COLO829 (cell line): Measurements from ENCODE around the gene CENPX.

Experiments used
- DNase-seq: peaks from one replicate; pipeline ENCODE4 v3.0.0; 2012; ENCODE audit warnings: low spot score

The CENPX gene

DNA sequence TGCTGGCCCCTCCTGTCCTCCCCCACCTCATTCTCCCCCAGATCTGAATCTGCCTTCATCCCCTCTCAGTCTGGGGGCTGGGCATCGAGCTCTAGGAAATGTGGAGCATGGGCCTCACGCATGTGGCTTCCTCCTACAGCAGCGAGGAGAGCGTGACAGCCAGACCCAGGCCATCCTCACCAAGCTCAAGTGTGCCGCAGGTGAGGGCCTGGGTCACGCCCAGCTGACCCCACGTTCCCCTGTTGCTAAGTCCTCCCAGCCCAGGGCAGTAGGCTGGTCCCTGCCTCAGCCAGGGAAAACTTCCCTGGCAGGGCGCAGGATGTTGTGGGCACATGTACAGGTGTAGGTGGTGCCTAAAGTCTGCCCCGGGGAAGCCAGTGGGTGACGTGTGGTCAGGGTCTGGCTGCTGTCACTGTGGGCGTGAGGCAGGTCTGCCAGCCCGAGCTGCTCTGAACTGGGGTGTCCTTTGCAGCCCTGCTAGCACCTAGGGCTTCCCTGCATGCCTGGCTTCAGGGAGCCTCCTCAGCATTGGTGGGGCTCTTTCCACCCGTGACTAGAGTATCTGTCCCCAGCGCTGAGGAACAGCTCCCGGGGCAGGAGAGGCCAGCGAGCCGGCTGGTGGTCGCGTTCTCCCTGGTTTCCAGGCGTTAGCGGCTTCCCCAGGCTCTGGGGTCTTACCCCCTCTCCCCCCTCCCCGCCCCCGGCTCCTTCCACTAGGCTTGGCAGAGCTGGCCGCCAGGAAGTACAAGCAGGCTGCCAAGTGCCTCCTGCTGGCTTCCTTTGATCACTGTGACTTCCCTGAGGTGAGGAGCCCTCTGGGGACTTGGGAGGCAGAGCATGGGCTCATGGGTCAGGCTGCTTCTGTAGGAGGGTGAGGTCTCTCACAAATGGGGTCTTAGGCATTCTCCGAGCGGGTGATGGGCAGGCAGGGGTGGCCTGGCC lies 32.6 kb upstream of the CENPX start:
- DNase-seq: no peak

DNA sequence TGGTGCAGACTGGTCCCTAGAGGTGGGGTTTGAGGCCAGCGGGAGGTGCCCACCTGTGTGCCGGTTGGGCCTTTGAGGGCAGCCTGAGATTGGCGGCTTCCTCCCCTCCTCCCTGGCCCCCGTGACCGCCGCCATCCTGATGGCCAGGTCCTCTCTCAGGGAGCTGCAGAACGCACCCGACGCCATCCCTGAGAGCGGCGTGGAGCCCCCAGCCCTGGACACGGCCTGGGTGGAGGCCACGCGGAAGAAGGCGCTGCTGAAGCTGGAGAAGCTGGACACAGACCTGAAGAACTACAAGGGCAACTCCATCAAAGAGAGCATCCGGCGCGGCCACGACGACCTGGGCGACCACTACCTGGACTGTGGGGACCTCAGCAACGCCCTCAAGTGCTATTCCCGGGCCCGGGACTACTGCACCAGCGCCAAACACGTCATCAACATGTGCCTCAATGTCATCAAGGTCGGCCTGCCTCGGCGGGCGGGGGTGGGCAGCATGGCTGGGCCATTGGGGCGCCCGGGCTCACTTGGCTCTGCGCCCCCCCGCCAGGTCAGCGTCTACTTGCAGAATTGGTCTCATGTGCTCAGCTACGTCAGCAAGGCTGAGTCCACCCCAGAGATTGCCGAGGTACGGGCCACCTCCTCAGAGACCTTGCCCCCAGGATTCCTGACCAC lies 31.8 kb upstream of the CENPX start:
- no peak for DNase-seq

DNA sequence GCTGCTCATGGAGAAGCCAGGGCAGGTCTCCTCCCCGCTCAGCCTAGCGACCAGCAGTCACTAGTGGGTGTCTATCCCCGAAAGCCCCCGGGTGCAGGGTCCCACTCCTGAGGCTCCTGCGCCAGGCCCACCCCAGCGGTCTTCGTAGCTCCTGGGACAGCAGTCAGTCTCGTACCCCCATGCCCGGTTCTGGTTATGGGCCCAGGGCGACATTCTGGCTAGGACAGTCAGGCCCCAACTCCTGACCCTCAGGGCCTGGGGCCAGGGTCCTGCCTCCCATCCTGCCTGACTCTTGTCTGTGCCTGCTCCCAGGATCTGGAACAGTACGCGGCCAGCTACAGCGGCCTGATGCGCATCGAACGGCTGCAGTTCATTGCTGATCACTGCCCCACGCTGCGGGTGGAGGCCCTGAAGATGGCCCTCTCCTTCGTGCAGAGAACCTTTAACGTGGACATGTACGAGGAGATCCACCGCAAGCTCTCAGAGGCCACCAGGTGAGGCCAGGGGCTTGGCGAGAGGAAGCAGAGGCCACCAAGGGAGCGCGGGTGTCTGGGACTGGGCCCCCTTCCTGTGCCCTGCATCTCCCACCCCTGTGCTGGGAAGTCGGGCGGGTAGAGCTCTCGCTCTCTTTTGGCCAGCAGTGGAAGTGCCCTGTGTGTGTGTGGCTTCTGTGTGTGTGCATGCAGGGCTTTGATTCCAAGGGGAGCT lies 31.0 kb upstream of the CENPX start:
- no peak for DNase-seq

DNA sequence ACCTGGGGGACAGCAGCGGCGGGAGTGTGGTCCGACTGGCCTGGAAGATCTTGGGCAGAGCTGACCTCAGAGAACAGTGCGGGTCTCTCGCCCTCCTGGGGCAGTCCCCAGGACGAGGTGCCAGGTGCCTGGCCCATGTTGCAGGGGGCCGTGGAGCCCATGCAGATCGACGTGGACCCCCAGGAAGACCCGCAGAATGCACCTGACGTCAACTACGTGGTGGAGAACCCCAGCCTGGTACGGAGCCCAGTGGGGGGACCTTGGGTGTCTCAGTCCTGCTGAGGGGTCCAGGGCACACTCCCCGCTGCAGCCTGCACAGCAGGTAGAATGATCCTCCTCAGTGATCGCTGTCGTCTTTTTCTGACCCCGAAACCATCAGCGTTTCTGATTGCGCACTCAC lies 30.5 kb upstream of the CENPX start:
- no peak for DNase-seq

DNA sequence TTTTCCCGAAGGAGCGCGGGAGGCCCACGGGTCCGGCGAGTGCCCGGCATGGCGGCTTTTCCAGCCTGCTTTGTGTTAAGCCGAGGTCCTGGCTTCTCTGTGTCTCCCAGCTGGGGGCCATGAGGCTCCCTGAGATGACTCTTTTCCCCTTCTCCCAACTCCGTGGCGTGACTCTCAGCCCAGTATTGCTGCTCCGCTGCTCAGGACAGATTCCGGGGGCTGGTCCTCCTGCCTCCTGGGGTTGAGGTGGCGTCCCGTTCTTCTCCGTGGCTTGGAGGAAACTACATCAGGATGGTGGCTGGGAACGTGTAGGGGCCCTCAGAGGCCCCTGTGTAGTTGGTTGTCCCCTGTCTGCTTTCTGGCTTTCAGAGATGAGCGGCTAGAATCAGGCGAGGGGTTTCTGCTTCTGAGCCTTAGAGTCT lies 30.0 kb upstream of the CENPX start:
- no peak for DNase-seq

DNA sequence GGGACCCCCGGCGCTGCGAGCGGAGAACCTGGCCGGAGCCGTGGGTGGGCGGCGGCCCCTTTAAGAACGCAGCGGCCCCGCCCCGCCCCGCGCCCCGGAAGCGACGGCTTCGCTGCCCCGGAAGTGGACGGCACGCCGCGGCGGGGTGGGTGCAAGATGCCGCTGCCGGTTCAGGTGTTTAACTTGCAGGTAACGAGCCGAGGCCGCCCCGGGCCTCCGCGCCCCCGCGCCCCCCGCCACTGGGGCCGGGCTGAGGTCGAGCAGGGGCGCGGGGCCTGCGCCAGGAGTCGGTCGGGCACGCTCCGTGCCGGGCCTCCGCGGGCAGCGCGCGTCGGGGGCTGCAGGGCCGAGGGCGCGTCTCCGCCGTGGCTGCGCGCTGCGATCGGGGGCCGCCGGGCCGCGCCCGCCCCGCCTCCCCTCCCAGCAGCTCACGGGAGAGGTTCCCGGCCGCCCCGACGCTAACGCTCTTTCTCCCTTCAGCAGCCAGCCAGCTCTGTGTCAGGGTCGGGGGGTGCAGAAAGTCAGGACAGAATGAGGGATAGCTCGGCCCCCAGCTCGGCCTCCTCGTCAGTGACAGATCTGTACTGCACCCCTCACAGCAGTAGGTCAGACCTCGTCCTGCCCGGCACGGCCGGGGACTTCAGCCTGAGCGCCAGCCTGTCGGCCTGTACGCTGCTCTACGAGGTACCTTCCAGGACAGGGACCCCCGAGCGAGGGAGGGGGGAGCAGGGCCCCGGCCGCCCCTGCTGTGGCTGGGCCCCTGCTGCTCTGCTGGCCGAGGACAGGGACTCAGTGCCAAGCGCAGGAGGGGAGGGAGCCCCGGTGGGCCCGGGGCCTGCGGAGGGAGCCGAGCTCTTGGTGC lies 29.3 kb upstream of the CENPX start, which contains the start of the genes GPS1 and RFNG:
Gene GPS1 (plus strand): TSS at position 123 of the 862 bp plus-strand sequence. CDS start 34 bp downstream, at position 157.
Gene RFNG (minus strand): TSS at position 36 of the 862 bp plus-strand sequence. CDS start 45 bp downstream, outside the sequence.
- DNase-seq: peak; percentile 51

DNA sequence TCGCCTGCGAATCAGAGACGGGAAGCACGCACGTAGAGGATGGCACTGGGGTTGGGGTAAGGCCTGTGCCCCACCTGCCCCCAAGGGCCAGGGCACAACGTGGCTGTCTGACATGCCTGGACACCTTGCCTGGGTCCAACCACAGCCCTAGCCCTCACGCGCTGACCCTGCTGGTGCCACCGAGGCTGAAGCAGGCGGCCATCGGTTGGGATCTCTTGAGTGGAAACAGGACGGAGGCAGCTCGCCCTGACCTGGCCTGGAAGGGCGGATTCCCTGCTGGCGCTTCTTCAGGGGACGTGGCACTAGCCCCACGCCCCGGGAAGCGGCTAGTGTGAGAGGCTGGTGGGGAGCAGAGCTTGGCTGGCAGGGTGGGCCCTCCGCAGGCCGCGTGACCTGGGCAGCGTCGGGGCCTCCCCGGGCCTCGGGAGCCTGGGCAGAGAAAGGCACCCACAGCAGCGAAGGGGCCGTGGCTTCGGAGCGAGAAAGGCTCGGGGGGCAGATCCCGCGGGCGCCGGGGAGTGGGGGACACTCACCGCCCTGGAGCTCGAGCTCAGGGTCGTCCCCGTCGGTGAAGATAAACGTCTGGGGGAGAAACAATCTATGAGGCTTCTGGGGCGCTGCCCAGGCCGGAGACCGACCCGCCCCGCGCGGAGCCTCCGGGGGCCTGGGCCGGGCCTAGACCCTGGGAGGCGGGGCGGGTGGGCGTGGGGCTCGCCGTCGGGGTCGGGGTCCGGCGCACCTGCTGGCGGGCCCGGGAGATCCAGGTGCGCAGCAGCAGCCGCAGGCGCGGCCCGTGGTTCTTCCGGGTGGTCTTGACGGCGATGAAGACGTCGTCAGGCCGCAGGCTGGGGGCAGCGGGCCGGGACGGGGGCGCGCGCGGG lies 28.3 kb upstream of the CENPX start:
- no peak for DNase-seq

DNA sequence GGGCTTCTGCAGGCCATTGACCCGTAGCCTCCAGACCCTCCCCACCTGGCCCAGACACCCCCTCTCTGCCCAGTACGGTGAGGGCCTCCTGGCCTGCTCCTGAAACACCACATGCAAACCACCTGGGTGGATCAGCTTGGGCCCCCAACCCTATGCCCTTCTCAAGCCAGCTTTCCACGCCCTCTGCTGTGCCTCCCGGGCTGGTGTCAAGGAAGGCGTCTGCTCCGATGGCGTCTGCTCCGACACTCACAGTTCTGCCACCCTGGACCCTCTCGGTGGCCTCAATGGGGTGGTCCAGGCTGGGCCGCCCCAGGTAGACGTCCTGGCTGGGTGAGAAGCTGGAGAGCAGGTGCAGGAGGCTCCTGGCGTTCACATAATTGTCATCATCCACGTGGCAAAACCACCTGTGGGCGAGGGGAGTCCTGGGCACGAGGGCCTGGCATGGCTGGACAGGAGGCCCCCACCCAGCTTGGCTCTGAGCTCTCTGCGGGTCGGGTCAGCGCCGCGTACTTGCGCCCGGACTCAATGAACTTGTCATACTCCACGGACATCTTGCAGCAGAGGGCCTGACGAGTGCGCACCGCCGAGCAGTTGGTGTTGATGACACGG lies 27.6 kb upstream of the CENPX start:
- DNase-seq: no peak

DNA sequence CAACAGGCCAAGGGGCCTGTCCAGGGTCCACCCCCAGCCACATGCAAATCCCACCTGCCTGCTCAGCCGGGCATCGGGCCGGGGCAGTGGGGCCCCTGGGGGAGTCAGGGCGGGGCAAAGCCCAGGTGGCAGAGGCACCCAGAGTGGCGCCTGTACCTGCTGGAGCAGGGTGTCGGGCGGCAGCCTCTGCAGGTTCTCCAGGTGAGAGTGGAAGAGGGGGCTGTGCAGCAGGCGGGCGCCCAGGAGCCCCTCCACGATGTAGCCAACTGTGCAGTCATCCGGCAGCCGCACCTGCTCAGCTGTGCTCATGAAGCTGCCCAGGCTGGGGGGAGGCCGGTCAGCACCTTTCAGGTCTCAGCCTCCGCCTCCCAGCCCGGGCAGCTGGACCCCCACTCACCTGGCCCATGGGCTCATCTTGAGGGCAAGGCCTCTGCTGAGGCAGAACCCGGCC lies 26.9 kb upstream of the CENPX start:
- no peak for DNase-seq

DNA sequence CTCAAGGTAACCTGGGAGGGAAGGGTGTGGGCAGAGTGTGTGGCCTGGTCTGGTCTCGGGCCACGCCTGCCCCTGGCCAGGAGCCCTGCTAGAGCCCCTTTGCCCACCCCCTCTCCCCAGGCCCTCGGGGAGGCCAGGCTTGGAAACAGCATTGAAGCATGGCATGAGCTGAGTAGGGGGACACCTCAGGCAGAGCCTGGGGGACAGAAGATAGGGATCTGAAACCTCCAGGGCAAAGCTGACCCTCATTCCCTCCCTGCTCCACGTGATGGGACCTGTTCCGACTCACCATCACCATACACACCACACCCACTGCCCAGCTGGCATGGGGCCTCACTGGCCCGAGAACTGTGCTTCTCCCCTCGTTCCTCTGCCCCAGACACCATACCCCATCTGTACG lies 26.4 kb upstream of the CENPX start:
- no peak for DNase-seq

DNA sequence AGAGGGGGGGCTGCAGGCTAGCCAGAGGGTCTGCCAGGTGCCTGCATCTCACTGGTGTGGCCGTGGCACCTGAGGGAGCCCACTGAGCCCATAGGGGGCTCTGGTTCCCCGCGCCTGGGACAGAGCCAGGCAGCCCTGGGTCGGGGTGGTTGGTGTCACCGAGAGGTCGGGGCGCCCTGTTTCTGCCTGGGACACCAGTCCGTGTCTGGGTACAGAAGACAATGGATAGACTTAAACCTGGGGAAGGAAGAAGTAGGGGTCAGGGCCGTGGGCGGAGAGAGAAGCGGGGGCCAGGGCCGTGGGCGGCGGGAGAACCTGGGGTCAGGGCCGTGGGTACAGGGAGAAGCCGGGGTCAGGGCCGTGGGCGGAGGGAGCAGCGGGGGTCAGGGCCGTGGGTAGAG lies 25.9 kb upstream of the CENPX start:
- no peak for DNase-seq

DNA sequence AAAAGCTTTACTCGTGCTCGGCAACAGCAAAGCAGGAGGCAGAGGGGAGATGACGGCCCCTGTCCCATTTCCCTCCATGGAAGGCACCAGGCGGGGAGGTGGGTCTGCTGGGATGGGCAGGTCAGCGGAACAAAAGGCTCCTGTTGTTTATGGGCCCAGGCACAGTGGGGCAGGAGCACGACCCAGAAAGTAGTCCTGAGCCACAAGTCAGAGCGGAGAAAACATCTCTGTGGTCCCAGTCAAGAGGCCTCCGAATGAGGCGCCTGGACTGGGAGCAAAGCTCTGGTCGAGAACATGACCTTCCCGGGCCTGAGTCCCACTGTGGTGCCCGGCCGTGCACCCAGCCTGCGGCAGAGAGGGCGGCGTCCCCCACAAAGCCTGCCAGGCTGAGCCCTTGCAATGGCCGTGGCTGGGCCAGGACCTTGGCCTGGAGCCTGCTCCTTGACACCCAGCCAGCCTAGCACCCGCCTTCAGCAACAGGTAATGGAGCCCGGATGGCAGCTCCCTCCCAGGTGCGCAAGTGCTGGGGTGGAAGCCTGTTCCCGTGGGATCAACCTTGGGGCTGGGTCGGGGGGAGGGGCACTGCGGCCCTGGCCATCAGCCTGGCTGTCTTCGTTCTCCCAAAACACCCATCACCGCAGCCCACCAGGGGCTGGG lies 25.4 kb upstream of the CENPX start:
- DNase-seq: no peak

DNA sequence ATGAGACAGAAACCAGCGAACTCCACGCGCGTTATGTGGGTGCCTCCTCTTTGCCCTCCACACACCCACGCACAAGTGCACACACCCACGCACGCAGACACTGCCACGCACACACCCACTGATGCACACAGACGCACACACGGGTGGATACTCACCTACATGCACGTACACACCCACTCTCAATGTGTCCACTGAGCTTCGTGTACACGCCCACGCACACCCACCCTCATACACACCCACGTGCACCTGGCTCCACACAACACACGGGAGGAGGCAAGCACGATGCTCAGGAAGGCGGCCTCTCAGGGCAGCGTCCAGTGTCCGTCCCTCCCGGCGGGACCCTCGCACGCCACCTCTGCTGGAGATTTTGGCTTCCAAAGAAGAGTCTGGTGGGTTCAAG lies 24.7 kb upstream of the CENPX start:
- no peak for DNase-seq

DNA sequence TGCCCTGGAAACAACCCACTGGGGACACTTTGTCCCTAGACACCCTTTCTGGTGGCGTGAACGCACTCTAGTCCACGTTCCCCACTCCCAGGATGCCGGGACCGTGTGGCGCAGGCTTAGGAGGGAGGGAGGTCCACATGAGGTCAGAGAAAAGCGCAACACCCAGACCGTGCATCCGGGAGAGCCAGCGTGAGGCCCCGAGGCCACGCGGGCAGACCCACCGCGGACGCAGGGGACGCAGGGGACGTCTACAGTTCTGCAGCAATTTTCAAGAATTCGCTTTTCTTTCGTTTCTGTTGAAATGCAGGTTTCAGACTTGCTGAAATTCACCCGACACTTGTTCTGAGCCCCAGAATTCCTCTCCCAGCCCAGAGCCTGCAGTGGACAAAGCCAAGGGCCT lies 24.2 kb upstream of the CENPX start:
- DNase-seq: no peak

DNA sequence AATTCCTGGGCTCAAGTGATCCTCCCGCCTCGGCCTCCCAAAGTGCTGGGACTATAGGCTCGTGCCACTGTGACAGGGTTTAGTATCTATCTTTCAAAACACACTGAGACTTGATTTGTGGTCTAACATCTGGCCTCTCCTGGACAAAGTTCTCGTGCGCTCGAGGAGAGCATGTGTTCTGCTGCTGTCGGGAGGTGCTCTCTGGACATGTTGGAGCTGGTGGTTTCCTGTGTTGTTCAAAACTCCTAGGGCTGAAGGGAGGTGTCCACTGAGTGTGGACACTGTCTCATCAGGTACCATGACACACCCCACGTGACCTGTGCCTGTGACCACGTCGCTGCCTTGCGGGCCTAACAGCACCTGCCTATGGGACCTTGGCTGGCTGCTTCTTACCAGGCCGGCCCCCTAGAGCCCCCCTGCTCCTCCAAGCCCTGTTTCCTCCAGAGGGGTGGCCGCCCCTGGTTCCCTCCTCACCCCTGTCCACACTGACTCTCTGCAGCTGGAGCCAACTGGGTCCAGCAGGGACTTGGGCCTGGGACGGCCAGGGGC lies 23.3 kb upstream of the CENPX start:
- no peak for DNase-seq

DNA sequence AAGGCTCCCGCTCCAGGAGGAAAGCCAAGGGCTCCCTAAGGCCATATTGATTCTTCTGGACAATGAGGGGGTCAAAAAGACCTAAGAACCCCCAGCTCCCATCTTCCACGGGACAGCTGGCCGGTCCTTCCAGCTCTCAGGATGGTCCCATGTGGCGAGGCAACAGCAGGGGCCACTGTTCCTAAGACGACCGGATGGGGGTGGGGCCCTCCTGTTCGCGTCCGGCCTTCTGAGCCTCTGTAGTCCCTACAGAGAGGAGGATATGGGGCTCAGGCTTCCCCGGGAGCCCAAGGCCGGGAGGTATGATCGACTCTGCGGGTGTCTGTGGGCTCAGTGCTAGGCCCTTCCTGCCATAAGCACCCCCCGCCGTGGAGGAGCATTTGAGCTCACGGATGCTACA lies 20.8 kb upstream of the CENPX start:
- no peak for DNase-seq

DNA sequence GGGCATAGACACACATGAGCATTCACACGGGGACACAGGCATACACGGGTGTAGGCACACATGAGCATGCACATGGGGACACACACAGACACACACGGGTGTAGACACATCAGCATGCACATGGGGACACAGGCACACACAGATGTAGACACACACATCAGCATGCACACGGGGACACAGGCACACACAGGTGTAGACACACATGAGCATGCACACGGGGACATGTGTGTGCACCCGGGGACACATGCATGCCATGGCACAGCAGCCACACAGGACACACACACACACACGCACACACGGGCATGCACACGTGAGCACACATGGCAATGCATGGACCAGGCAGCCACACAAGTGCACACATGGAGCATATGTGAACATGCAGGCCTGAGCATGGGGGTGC lies 20.0 kb upstream of the CENPX start:
- DNase-seq: no peak

DNA sequence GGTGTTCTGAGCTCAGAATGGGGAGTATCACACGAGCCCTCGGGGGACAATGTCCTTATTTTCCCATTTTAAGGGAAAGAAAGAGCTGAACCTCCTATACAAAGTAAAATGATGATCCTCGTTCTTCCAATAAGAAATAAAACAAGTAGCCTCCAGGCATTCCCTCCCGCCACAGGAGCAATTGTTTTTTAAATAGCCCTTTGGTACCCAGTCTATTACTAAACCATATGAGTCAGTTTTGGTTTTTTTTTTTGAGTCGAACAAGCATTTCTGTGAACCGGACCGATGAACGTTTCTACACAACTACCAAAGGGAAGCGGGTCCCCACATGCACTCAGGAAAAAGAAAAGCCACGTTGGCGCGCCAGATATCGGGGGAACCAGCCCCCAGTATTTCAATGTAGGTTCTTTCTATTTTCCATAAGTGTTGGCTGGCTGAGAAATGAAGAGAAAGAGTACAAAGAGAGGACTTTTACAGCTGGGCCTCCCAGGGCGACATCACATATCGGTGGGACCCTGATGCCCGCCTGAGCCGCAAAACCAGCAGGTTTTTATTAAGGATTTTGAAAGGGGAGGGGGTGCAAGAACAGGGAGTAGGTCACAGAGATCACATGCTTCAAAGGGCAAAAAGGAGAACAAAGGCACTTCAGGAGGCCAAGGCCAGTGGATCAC lies 18.6 kb upstream of the CENPX start:
- no peak for DNase-seq
